ENCODE data around the gene PRDM15. TPM values are rescaled to one million over a fixed set of nuclear protein-coding genes. Genes with fewer than 3 reads are reported as not detected.

PRDM15 gene
- total RNA-seq, 1 experiment from 2014 or later = 9.8 TPM

GRCh38 chr21:41798326-41798725, 80.8 kb downstream of the PRDM15 start:
- ChIA-PET POLR2A (no interaction called here), RAD21 (ENCODE audit: low non-redundant PET in 1 of 2, low total read pairs in 2 of 2, uncharacterized antibody in 2 of 2, unreplicated experiment in 2 of 2) (no interaction called here), CTCF (no interaction called here)
- peaks cover 0 to 14% of the 10 kb centered on the region in 2 experiments; a peak in 3 of 4 replicates for H3K36me3 ChIP-seq (ENCODE audit: control insufficient read depth in 1 of 2, insufficient read depth in 2 of 2, low read length in 2 of 2)
- no peaks in the 10 kb centered on the region for H3K27me3 ChIP-seq (ENCODE audit: insufficient read depth, low read length)
- no peaks in the 10 kb centered on the region; a peak in 1 of 4 replicates for H3K9me3 ChIP-seq (ENCODE audit: control insufficient read depth in 1 of 2, insufficient read depth in 1 of 2, low read depth in 1 of 2, low read length in 2 of 2)
- no peak for DNase-seq (ENCODE audit: low read depth, low spot score)
- H3K9ac ChIP-seq (ENCODE audit: low read length) = no peak overlapping the region
- BruUV-seq (replicated peaks) = no TSS peak
- no peak for ATAC-seq
- no peak overlapping the region for H2AFZ ChIP-seq (ENCODE audit: low read depth, low read length, poor library complexity, severe bottlenecking)
- H3K4me1 ChIP-seq (ENCODE audit: control insufficient read depth in 1 of 2, insufficient read depth in 2 of 2, low read length in 2 of 2) = no peaks in the 10 kb centered on the region
- intact Hi-C loops (cut with micrococcal nuclease) = no loop called here
- no peak for TF ChIP-seq CEBPB (IDR thresholded peaks at IDR 0.05; ENCODE audit: low read depth)
- TF ChIP-seq EZH2 (IDR thresholded peaks at IDR 0.05) = no peak
- TF ChIP-seq EGR1 (IDR thresholded peaks at IDR 0.05; ENCODE audit: low read depth) = no peak
- no peak for TF ChIP-seq POLR2A (IDR thresholded peaks at IDR 0.05; ENCODE audit: borderline replicate concordance, extremely low read depth, insufficient read depth, insufficient read length)
- TF ChIP-seq MAX (IDR thresholded peaks at IDR 0.05) = no peak
- no peak for TF ChIP-seq FOSL1 (IDR thresholded peaks at IDR 0.05; ENCODE audit: low read depth)
- no peak for TF ChIP-seq TCF7L2 (IDR thresholded peaks at IDR 0.05; ENCODE audit: borderline replicate concordance, extremely low read depth, insufficient read depth, insufficient read length)
- TF ChIP-seq SIN3A (IDR thresholded peaks at IDR 0.05; ENCODE audit: low read depth) = no peak
- no peaks in the 10 kb centered on the region for H3K79me2 ChIP-seq (ENCODE audit: insufficient read depth, low read length)
- H3K4me3 ChIP-seq (replicated peaks in 1 of 2; ENCODE audit: low read depth in 1 of 2, low read length in 2 of 2) = no peak overlapping the region
- H3K27ac ChIP-seq (ENCODE audit: low read depth, low read length) = no peak overlapping the region
- no peak overlapping the region for H3K4me2 ChIP-seq (ENCODE audit: low read length)
- H4K20me1 ChIP-seq (ENCODE audit: insufficient read depth) = no peaks in the 10 kb centered on the region
- H3K9me2 ChIP-seq (ENCODE audit: insufficient read depth) = no peaks in the 10 kb centered on the region

GRCh38 chr21:41796476-41797080, 82.6 kb downstream of the PRDM15 start:
- ChIA-PET CTCF (no interaction called here), POLR2A (interaction anchor here (0.6 kb wide), 1 partner anchor 599 kb away, joined by 3 read pairs; no protein-coding TSS in a partner anchor)
- ATAC-seq = no peak

More at GRCh38 chr21:41796476-41797080, 82.6 kb downstream of the PRDM15 start:
- no peak for TF ChIP-seq EGR1 (IDR thresholded peaks at IDR 0.05; ENCODE audit: low read depth)
- no peak for TF ChIP-seq ZBTB33 (IDR thresholded peaks at IDR 0.05; ENCODE audit: extremely low read depth, insufficient replicate concordance, low read length)
- TF ChIP-seq SP1 (IDR thresholded peaks at IDR 0.05; ENCODE audit: low read depth) = no peak
- no peak for TF ChIP-seq TCF7L2 (IDR thresholded peaks at IDR 0.05; ENCODE audit: borderline replicate concordance, extremely low read depth, insufficient read depth, insufficient read length)
- Histone ChIP-seq H3K9ac (ENCODE audit: low read length) (no peak overlapping the region), H3K27me3 (ENCODE audit: insufficient read depth, low read length) (no peaks in the 10 kb centered on the region), H3K9me2 (ENCODE audit: insufficient read depth) (no peaks in the 10 kb centered on the region), H3K4me1 (ENCODE audit: control insufficient read depth in 1 of 2, insufficient read depth in 2 of 2, low read length in 2 of 2) (no peaks in the 10 kb centered on the region), H3K9me3 (ENCODE audit: control insufficient read depth in 1 of 2, insufficient read depth in 1 of 2, low read depth in 1 of 2, low read length in 2 of 2) (peaks cover 10 to 11% of the 10 kb centered on the region in 2 experiments; a peak in 2 of 4 replicates), H3K4me2 (ENCODE audit: low read length) (no peak overlapping the region), H2AFZ (ENCODE audit: low read depth, low read length, poor library complexity, severe bottlenecking) (no peak overlapping the region), H3K79me2 (ENCODE audit: insufficient read depth, low read length) (no peaks in the 10 kb centered on the region), H4K20me1 (ENCODE audit: insufficient read depth) (no peaks in the 10 kb centered on the region), H3K4me3 (replicated peaks in 1 of 2; ENCODE audit: low read depth in 1 of 2, low read length in 2 of 2) (no peak overlapping the region), H3K36me3 (ENCODE audit: control insufficient read depth in 1 of 2, insufficient read depth in 2 of 2, low read length in 2 of 2) (peaks cover 0 to 5% of the 10 kb centered on the region in 2 experiments; a peak in 2 of 4 replicates), H3K27ac (ENCODE audit: low read depth, low read length) (no peak overlapping the region)
- no TSS peak for BruUV-seq (replicated peaks)
- DNase-seq (ENCODE audit: low read depth, low spot score) = no peak
- RAD21 ChIA-PET (ENCODE audit: low non-redundant PET in 1 of 2, low total read pairs in 2 of 2, uncharacterized antibody in 2 of 2, unreplicated experiment in 2 of 2) = no interaction called here
- intact Hi-C loops (cut with micrococcal nuclease) = no loop called here
